CD4-positive, alpha-beta T cell treated with Interleukin-4 for 1 hour (primary cell): ENCODE measurements around the gene ATE1.
"Not testable (repeated sequence)": the region's sequence is repeated elsewhere in the genome, so short reads cannot be mapped to it uniquely, and the experiment has no call there.

ENCODE experiments used
- DNase-seq, 2 donors: peaks; one replicate each; pipeline ENCODE4 v3.0.0-alpha.2; 2020 to 2022

Gene ATE1

GRCh38 chr10:121929585-121930267 is 1.9 kb upstream of the ATE1 start:
- DNase-seq: not testable (repeated sequence)

GRCh38 chr10:121928528-121928884 is 675 bp upstream of the ATE1 start:
- DNase-seq: no peak

- peak in 1 of 2 donors; percentile 12 for DNase-seq
Measured at GRCh38 chr10:121927318-121927840, 452 bp downstream of the ATE1 start.

- peak in 1 of 2 donors; percentile 26 for DNase-seq
Measured at GRCh38 chr10:121926671-121927317, 1.0 kb downstream of the ATE1 start.

- no peak for DNase-seq
Measured at GRCh38 chr10:121926157-121926556, 1.7 kb downstream of the ATE1 start.

GRCh38 chr10:121921238-121921931 is 6.4 kb downstream of the ATE1 start:
- no peak for DNase-seq

GRCh38 chr10:121919666-121920065 is 8.2 kb downstream of the ATE1 start:
- no peak for DNase-seq

- DNase-seq: not testable (repeated sequence)
Measured at GRCh38 chr10:121918800-121919199, 9.0 kb downstream of the ATE1 start.

- DNase-seq: no peak
Measured at GRCh38 chr10:121914661-121915060, 13.2 kb downstream of the ATE1 start.

GRCh38 chr10:121911421-121911697 is 16.5 kb downstream of the ATE1 start:
- no peak for DNase-seq

GRCh38 chr10:121910673-121911420 is 17.0 kb downstream of the ATE1 start:
- no peak for DNase-seq

GRCh38 chr10:121904888-121905287 is 22.9 kb downstream of the ATE1 start:
- no peak for DNase-seq

GRCh38 chr10:121900443-121901174 is 27.2 kb downstream of the ATE1 start:
- peak in 1 of 2 donors; percentile 48 for DNase-seq

- no peak for DNase-seq
Measured at GRCh38 chr10:121899727-121900126, 28.1 kb downstream of the ATE1 start.

- no peak for DNase-seq
Measured at GRCh38 chr10:121891103-121891502, 36.7 kb downstream of the ATE1 start.

GRCh38 chr10:121889212-121889611 is 38.6 kb downstream of the ATE1 start:
- no peak for DNase-seq

- DNase-seq: peak; percentile 29 to 35
Measured at GRCh38 chr10:121886997-121887622, 40.7 kb downstream of the ATE1 start.

GRCh38 chr10:121886181-121886580 is 41.6 kb downstream of the ATE1 start:
- no peak for DNase-seq

- DNase-seq: no peak
Measured at GRCh38 chr10:121880895-121881294, 46.9 kb downstream of the ATE1 start.

GRCh38 chr10:121879476-121879875 is 48.4 kb downstream of the ATE1 start:
- no peak for DNase-seq

GRCh38 chr10:121873236-121873635 is 54.6 kb downstream of the ATE1 start:
- no peak for DNase-seq

GRCh38 chr10:121870413-121870812 is 57.4 kb downstream of the ATE1 start:
- DNase-seq: no peak
